ENCODE results near the gene BAHD1.

- no peak for TF ChIP-seq RARB (CRISPR knock-in tag; IDR thresholded peaks at IDR 0.05)
- TF ChIP-seq PATZ1 (CRISPR knock-in tag; IDR thresholded peaks at IDR 0.05; ENCODE audit: borderline replicate concordance) = no peak
Measured at GRCh38 chr15:40428185-40428584, 12.6 kb upstream of the BAHD1 start.

Measured in SK-N-SH treated with all-trans-retinoic acid at 6 μM for 48 hours (cell line).